Measurements from ENCODE around the gene MAML3.

DNA sequence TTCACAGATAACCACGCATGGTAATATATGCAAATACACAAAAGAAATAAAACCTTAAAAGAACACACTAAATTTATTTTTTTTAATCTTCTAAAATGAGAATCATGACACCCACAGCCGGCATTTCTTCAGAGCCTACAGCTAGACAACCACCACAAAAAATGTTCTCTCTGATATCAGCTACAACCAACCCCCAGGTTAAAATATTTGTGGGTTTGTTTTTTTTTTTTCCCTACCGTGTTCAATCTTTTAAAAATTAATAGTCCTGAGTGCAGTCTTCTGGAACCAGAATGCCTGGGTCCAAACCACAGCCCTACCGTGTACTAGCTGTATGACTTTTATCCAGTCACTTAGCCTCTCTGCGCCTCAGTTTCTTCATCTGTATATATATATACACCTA is 36.0 kb downstream of the MAML3 start:
- TF ChIP-seq, protein P1, sequence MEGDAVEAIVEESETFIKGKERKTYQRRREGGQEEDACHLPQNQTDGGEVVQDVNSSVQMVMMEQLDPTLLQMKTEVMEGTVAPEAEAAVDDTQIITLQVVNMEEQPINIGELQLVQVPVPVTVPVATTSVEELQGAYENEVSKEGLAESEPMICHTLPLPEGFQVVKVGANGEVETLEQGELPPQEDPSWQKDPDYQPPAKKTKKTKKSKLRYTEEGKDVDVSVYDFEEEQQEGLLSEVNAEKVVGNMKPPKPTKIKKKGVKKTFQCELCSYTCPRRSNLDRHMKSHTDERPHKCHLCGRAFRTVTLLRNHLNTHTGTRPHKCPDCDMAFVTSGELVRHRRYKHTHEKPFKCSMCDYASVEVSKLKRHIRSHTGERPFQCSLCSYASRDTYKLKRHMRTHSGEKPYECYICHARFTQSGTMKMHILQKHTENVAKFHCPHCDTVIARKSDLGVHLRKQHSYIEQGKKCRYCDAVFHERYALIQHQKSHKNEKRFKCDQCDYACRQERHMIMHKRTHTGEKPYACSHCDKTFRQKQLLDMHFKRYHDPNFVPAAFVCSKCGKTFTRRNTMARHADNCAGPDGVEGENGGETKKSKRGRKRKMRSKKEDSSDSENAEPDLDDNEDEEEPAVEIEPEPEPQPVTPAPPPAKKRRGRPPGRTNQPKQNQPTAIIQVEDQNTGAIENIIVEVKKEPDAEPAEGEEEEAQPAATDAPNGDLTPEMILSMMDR (IDR thresholded peaks at IDR 0.05; ENCODE audit: low read length): no peak
- no peak for TF ChIP-seq EZH2 (IDR thresholded peaks at IDR 0.05; ENCODE audit: borderline replicate concordance, low read length)
